ENCODE measurements around the gene COL6A2. TPM values are rescaled to one million over a fixed set of nuclear protein-coding genes. Genes with fewer than 3 reads are reported as not detected.

Gene COL6A2
- total RNA-seq, 1 donor from 2014 or later, result 227 TPM

DNA sequence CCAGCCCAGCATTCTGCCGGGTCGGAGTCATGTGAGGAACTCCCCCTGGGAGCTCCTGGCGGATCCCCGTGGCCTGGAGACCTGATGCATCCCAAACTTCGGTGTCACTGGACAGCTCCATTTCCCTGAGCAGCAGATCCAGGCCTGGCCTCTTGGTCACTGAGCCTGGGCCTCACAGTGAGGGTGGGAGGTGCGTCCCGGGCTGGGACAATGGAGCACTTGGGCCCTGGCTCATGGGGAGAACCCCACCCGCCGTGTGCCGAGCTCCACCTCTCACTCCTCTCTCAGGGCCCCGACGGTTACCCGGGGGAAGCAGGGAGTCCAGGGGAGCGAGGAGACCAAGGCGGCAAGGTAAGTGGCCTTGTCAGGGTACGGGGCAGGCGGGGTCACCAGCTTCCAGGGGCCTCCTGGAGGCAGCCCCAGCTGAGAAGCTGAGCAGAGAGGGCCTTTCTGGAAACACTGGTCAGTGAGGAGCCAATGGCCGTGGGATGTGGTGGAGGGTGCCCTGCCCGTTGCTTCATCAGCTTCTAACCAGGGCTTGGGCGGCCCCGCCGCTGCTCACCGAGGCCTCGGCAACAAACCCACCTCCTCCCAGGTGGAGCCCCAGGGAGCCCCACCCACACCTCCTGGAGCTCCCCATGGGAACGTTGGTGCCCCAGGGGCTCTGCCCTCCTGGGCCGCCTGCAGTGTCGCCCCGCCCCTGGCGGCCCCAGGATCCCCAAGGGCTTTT lies 19.8 kb downstream of the COL6A2 start:
- TF ChIP-seq, protein P1, sequence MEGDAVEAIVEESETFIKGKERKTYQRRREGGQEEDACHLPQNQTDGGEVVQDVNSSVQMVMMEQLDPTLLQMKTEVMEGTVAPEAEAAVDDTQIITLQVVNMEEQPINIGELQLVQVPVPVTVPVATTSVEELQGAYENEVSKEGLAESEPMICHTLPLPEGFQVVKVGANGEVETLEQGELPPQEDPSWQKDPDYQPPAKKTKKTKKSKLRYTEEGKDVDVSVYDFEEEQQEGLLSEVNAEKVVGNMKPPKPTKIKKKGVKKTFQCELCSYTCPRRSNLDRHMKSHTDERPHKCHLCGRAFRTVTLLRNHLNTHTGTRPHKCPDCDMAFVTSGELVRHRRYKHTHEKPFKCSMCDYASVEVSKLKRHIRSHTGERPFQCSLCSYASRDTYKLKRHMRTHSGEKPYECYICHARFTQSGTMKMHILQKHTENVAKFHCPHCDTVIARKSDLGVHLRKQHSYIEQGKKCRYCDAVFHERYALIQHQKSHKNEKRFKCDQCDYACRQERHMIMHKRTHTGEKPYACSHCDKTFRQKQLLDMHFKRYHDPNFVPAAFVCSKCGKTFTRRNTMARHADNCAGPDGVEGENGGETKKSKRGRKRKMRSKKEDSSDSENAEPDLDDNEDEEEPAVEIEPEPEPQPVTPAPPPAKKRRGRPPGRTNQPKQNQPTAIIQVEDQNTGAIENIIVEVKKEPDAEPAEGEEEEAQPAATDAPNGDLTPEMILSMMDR (IDR thresholded peaks at IDR 0.05), result no peak
- Histone ChIP-seq H3K27ac (no peak overlapping the region), H3K4me3 (no peak overlapping the region), H3K4me1 (no peaks in the 10 kb centered on the region), H3K36me3 (peaks cover 95% of the 10 kb centered on the region), H3K9me3 (peaks cover 5% of the 10 kb centered on the region), H3K27me3 (ENCODE audit: low read depth) (no peaks in the 10 kb centered on the region)
- DNase-seq (peak; percentile 44), ATAC-seq (no peak)
- intact Hi-C loops (cut with DNase I), result no loop called here

GRCh38 chr21:46118316-46119143 lies 20.6 kb downstream of the COL6A2 start:
- Histone ChIP-seq H3K9me3 (peaks cover 5% of the 10 kb centered on the region), H3K27me3 (ENCODE audit: low read depth) (no peaks in the 10 kb centered on the region), H3K4me1 (no peaks in the 10 kb centered on the region), H3K4me3 (no peak overlapping the region), H3K27ac (no peak overlapping the region), H3K36me3 (peaks cover 89% of the 10 kb centered on the region)
- TF ChIP-seq, protein P1 (IDR thresholded peaks at IDR 0.05), result no peak
- DNase-seq (peak; percentile 35), ATAC-seq (no peak)
- intact Hi-C loops (cut with DNase I), result no loop called here

DNA sequence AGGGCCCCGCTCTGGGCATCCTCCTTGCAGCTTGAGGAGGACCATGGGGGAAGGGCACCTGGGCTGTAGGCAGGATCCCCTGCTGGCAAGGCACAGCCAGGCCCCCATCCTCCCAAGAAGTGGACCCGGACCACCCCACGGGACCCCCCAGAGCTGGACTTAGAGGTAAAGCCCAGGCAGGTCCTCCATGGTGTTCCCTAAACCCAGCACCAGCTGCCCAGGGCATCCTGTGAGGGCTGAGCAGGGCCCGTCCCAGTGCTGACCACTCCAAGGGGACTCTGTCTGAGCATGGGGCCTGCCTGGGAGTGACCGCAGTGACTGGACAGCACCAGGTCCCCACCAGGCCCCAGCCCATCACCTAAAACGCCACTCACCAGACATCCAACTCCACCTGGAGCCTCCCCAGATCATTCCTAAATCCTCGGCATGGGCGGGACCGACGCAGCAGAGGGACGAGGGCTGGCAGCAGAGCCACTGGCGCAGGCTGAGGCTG lies 21.3 kb downstream of the COL6A2 start:
- peaks cover 5% of the 10 kb centered on the region for H3K9me3 ChIP-seq
- no peaks in the 10 kb centered on the region for H3K27me3 ChIP-seq (ENCODE audit: low read depth)
- H3K4me3 ChIP-seq, result no peak overlapping the region
- peaks cover 83% of the 10 kb centered on the region for H3K36me3 ChIP-seq
- peak; percentile 41 for DNase-seq
- H3K27ac ChIP-seq, result no peak overlapping the region
- TF ChIP-seq, protein P1 (IDR thresholded peaks at IDR 0.05), result no peak
- intact Hi-C loops (cut with DNase I), result no loop called here
- ATAC-seq, result no peak
- no peaks in the 10 kb centered on the region for H3K4me1 ChIP-seq

DNA sequence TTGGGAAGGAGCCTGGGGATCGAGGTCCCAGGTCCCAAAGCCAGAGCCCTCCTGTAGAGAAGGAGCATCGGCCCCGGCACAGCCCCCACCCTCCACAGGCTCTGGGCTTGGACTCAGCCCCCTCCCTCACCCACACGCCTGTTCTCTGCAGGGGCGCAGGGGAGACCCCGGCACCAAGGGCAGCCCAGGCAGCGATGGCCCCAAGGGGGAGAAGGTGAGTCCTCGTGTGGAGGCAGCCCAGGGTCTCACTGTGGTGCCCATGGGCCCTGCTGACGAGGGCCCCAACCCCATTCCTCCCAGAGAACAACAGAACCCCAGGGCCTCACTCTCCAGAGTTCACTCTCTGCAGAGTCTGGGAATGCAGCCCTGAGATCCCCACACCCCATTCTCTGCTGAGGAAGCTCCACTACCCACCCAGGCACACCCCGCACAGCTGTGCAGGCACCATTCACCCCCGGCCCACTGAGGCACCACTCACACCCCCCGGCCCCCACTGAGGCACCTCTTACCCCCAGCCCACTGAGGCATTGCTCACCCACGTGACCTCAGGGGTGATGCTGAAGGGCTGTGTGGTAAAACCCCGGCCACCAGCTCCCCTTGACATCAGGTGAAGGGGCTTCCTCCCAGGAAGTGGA lies 21.8 kb downstream of the COL6A2 start:
- H3K9me3 ChIP-seq, result peaks cover 4% of the 10 kb centered on the region
- intact Hi-C loops (cut with DNase I), result no loop called here
- peaks cover 78% of the 10 kb centered on the region for H3K36me3 ChIP-seq
- DNase-seq (peak; percentile 34), ATAC-seq (no peak)
- no peaks in the 10 kb centered on the region for H3K4me1 ChIP-seq
- no peak overlapping the region for H3K27ac ChIP-seq
- H3K4me3 ChIP-seq, result no peak overlapping the region
- TF ChIP-seq, protein P1 (IDR thresholded peaks at IDR 0.05), result no peak
- no peaks in the 10 kb centered on the region for H3K27me3 ChIP-seq (ENCODE audit: low read depth)
